ENCODE measurements around the gene FBXL4. TPM values are rescaled to one million over a fixed set of nuclear protein-coding genes. Genes with fewer than 3 reads are reported as not detected.
"Not testable (repeated sequence)": the region's sequence is repeated elsewhere in the genome, so short reads cannot be mapped to it uniquely, and the experiment has no call there.

Gene FBXL4
- total RNA-seq, 1 donor from 2014 or later = 24.9 TPM

DNA sequence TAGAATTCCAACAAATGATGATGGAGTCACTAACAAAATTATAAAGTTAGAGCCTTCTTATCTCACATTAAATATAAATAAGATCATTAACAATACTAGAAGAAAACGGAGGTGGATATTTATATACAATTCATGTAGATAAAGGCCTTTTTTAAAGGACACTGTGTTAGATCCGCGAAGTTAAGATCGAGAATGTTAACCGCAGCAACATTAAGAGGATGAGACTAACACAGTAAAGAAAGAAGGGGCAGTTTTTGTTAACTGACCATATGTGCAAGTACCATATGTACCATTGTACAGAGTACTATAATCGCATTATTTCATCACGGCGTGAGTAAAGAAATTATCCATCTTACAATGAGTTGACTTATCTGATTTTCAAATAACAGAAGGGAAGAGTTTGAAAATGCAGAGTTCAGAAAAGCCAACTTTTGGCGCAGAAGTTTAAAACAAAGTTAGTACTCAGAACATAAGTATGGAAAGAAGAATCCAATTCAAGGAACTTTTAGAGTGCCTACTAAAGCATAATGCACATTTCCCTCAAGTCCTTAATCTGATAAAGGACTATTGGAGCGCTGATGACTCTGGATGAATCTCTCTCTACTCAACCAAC is 1.4 kb downstream of the FBXL4 start:
- FAIRE-seq (no peak), DNase-seq (ENCODE audit: low spot score in 2 of 2) (no peak)

DNA sequence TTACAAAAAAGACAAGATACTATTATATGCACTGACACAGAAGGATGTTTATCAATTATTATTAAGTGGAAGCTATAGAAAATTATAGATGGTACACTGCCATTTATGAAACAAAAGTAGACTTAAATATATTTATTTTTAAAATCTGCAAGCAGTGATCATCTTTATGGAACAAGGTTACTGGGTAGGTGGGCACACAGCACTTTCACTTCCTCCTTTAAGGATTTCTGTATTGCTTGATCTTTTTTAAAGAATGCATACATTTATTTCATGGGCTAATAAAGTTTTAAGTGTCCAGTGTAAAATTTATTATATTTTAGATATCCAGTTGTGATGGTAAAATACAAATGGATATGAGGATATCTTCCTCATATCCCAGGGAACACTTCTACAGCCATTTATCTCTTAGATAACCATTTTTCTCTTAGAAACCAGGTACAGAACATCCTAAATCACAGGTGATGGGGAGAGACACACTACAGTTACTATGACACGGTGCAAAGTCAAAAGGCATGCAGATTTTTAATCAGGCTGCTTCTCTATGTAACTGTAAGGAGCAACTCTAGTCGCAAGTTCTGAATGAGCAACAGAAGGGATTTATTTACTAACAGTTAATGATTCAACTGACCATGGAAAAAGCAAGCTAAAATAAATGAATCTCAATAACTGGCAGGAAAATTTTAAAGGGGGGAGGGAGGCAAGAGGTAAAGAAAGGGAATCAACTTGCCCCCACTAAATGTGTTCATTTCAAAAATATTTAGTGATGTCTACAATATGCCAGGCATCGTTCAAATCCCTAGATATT is 2.2 kb downstream of the FBXL4 start:
- FAIRE-seq = no peak
- no peak for DNase-seq (ENCODE audit: low spot score in 2 of 2)

GRCh38 chr6:98944598-98945081 is 3.1 kb downstream of the FBXL4 start:
- no peak for FAIRE-seq
- no peak for DNase-seq (ENCODE audit: low spot score in 2 of 2)

- FAIRE-seq = no peak
- DNase-seq (ENCODE audit: low spot score in 2 of 2) = no peak
Observed at GRCh38 chr6:98944168-98944567, 3.6 kb downstream of the FBXL4 start.

GRCh38 chr6:98942263-98942803 is 5.4 kb downstream of the FBXL4 start:
- FAIRE-seq (no peak), DNase-seq (ENCODE audit: low spot score in 2 of 2) (no peak)

DNA sequence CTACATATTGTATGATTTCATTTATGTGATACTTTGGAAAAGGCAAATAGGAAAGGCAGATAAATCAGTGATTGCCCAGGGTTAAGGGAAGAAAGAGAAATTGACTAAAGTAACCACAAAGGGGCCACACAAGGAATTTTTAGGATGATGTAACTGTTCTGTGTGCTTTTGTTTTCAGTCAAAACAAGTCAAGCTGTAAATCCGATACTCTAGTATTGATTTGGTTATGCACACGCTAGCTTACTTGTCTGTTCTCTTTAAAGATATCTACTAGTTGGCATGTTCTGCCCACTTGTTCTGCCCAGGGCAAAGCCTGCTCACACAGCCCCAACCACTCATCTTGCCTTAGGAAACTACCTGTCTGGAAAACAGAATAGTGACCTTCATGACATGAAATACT is 6.4 kb downstream of the FBXL4 start:
- FAIRE-seq (no peak), DNase-seq (ENCODE audit: low spot score in 2 of 2) (no peak)

DNA sequence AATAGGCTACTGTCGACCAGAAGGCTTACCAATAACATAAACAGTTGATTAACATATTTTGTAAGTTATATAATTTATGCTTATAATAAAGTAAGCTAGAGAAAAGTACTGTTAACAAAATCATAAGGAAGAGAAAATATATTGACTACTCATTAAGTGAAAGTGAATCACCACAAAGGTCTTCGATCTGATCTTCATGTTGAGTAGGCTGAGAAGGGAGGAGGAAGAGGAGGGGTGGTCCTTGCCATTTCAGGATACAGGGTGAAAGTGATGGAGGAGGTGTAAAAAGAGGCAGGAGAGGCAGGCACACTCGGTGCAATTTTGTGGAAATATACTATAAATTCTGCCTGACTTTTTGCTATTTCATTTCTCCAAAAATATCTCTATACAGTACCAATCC is 10.4 kb downstream of the FBXL4 start:
- FAIRE-seq (no peak), DNase-seq (ENCODE audit: low spot score in 2 of 2) (no peak)

GRCh38 chr6:98932381-98932780 is 15.4 kb downstream of the FBXL4 start:
- FAIRE-seq (no peak), DNase-seq (ENCODE audit: low spot score in 2 of 2) (no peak)

DNA sequence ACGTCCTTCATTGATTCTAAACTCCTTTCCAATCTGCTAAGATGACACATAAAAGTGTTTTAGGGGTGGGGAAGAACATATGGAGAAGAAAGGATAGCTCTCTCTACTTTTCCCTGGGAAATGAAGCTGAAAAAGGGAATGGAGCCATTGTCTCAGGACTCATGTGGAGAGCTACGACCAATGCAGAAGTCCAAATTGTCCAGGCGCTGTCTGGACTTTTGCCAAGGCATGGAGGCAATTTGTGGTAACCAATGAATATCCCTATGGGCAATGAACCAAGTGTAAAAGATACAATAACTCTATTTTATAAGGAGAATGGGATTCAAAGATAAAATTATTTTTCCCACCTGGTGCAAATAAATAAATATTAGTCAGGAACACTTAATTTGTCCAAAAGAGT is 16.1 kb downstream of the FBXL4 start:
- no peak for FAIRE-seq
- DNase-seq (ENCODE audit: low spot score in 2 of 2) = no peak

- DNase-seq (ENCODE audit: low spot score in 2 of 2) = no peak
- FAIRE-seq = no peak
Observed at GRCh38 chr6:98929498-98930060, 18.2 kb downstream of the FBXL4 start.

GRCh38 chr6:98928688-98929087 is 19.1 kb downstream of the FBXL4 start:
- FAIRE-seq = no peak

DNA sequence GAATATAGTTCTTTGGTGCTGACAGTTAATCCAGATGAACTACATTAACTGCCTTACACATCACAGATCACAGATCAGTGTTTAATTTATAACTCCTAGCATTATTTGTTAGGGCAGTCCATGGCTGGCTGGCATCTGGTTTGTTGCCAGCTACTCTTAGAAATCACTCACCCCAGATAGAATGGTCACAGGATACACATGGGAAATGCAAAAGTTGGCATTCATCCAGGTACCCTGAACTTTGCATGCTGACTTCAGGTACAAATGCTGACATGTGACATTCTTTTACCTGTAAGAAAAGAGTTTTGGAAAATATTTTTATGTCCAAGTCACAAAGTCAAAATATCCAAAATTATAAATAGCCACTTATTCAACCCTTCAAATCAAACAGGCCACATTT is 20.2 kb downstream of the FBXL4 start:
- no peak for DNase-seq (ENCODE audit: low spot score in 2 of 2)
- no peak for FAIRE-seq

More at GRCh38 chr6:98928688-98929087, 19.1 kb downstream of the FBXL4 start:
- no peak for DNase-seq (ENCODE audit: low spot score in 2 of 2)

DNA sequence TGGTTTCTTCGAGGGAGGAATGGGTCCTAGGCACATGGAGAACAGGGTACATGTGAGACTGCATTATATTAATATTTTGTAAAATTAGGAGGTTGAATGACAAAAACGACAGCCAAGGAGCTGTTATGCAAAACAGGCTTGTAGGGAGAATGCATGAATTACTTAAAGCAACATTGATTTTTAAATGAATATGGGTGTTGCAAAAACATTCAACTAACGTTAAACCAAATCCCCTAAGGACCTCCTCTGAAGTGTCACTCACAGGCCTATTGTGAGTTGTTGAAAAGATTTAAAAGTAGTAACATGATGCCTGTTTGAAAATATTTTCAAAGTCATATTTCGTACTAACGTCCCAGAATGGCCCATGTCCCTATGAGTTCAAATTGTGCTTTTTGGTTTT is 21.9 kb downstream of the FBXL4 start:
- no peak for FAIRE-seq
- no peak for DNase-seq (ENCODE audit: low spot score in 2 of 2)

- no peak for FAIRE-seq
- no peak for DNase-seq (ENCODE audit: low spot score in 2 of 2)
Observed at GRCh38 chr6:98924647-98925046, 23.1 kb downstream of the FBXL4 start.

- DNase-seq (ENCODE audit: low spot score in 2 of 2) (no peak), FAIRE-seq (no peak)
Observed at GRCh38 chr6:98920904-98921431, 26.8 kb downstream of the FBXL4 start.

GRCh38 chr6:98910946-98911345 is 36.8 kb downstream of the FBXL4 start:
- not testable (repeated sequence) for FAIRE-seq; DNase-seq (ENCODE audit: low spot score in 2 of 2)

DNA sequence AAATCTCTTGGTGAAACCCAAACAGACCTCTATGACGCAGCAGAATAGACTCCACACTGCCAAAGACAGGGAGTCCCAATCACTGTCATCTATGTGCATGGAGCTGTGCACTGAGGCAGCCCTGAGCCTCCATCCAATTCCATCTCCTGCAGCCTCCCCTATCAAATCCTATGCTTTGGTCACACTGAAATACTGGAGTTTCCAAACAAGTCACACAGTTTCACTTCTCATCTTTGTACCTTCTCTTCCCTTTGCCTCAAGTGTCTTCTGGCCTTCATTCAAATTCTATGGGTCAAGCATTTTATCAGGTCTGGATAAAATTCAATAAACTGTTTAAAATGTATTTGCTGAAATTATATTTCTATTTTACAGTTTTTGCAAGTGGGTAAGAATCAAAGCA is 38.5 kb downstream of the FBXL4 start:
- FAIRE-seq (no peak), DNase-seq (ENCODE audit: low spot score in 2 of 2) (no peak)

DNA sequence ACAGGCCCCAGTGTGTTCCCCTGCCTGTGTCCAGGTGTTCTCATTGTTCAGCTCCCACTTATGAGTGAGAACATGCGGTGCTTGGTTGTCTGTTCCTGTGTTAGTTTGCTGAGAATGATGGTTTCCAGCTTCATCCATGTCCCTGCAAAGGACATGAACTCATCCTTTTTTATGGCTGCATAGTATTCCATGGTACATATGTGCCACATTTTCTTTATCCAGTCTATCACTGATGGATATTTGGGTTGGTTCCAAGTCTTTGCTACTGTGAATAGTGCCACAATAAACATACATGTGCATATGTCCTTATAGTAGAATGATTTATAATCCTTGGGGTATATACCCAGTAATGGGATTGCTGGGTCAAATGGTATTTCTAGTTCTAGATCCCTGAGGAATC is 41.4 kb downstream of the FBXL4 start:
- not testable (repeated sequence) for FAIRE-seq; DNase-seq (ENCODE audit: low spot score in 2 of 2)

- FAIRE-seq = no peak
- DNase-seq (ENCODE audit: low spot score in 2 of 2) = no peak
Observed at GRCh38 chr6:98905759-98906158, 42.0 kb downstream of the FBXL4 start.

GRCh38 chr6:98904096-98904495 is 43.6 kb downstream of the FBXL4 start:
- DNase-seq (ENCODE audit: low spot score in 2 of 2) (no peak), FAIRE-seq (no peak)

- DNase-seq (ENCODE audit: low spot score in 2 of 2) (no peak), FAIRE-seq (no peak)
Observed at GRCh38 chr6:98900706-98901105, 47.0 kb downstream of the FBXL4 start.

Measured in frontal cortex (tissue), 4 donors.